Fibroblast of peridontal ligament (primary cell): ENCODE measurements around the gene UBALD2.

Source experiments
- DNase-seq: peaks from one replicate; pipeline ENCODE4 v3.0.0-alpha.2; 2010; ENCODE audit errors: extremely low read depth

The UBALD2 gene

DNA sequence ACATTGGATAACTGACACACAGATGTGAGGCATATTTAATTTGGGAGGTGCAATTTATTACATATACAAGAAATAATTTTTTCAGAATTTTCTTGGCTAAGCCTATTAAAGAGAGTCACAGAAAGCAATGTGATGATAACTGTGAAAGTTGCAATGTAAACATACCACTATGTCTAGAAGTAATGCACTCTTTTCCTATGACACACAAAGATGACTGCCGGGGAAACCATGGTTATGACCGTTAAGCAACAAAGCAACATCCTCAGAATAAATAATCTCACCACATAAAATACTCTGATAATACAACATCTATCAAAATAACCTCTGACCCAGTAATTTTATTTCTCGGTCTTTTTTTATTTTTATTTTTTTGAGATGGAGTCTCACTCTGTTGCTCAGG is 53.4 kb downstream of the UBALD2 start:
- no peak for DNase-seq
